KMS-11 (cell line): Measurements from ENCODE around the gene BMPER.

ENCODE experiments used
- H2AFZ ChIP-seq: fragments of 200-600 bp; sonication (generic); 2 replicates; pipeline ENCODE4 v1.6.1; 2016; ENCODE audit warnings: antibody characterized with exemption, mixed run types, low read depth
- H3K27ac ChIP-seq: fragments of 200-600 bp; sonication (generic); 2 replicates; pipeline ENCODE4 v1.6.1; 2016; ENCODE audit warnings: mild to moderate bottlenecking, mixed run types
- H3K27me3 ChIP-seq: fragments of 200-600 bp; sonication (generic); 2 replicates; pipeline ENCODE4 v1.6.1; 2017; ENCODE audit warnings: mild to moderate bottlenecking, low read depth, mixed run types, moderate library complexity; ENCODE audit not compliant: insufficient read depth
- H3K36me3 ChIP-seq: fragments of 200-600 bp; sonication (generic); 2 replicates; pipeline ENCODE4 v1.6.1; 2017; ENCODE audit warnings: mild to moderate bottlenecking, mixed run types; ENCODE audit not compliant: insufficient read depth
- H3K4me1 ChIP-seq: fragments of 200-600 bp; sonication (generic); 2 replicates; pipeline ENCODE4 v1.6.1; 2016; ENCODE audit warnings: mild to moderate bottlenecking, low read depth, mixed run types; ENCODE audit not compliant: poor library complexity, severe bottlenecking
- H3K4me2 ChIP-seq: fragments of 200-600 bp; sonication (generic); 2 replicates; pipeline ENCODE4 v1.7.0; 2016; ENCODE audit warnings: mild to moderate bottlenecking, mixed run types
- H3K4me3 ChIP-seq: fragments of 200-600 bp; sonication (generic); IDR thresholded peaks from 2 replicates; pipeline ENCODE4 v1.6.1; 2017; ENCODE audit warnings: low read depth, low read length, mixed read lengths; ENCODE audit not compliant: insufficient read depth
- H3K79me2 ChIP-seq: fragments of 200-600 bp; sonication (generic); 2 replicates; pipeline ENCODE4 v1.6.1; 2016; ENCODE audit warnings: low read depth, mixed run types; ENCODE audit not compliant: insufficient read depth
- H3K9ac ChIP-seq: fragments of 200-600 bp; sonication (generic); 2 replicates; pipeline ENCODE4 v1.6.1; 2016; ENCODE audit warnings: mild to moderate bottlenecking, mixed run types
- H4K20me1 ChIP-seq: fragments of 200-600 bp; sonication (generic); 2 replicates; pipeline ENCODE4 v1.6.1; 2016; ENCODE audit warnings: mild to moderate bottlenecking, mixed run types; ENCODE audit not compliant: insufficient read depth
- CTCF ChIP-seq: fragments of 200-600 bp; sonication (generic); conservative IDR thresholded peaks from 2 replicates; pipeline ENCODE4 v1.6.1; 2017; ENCODE audit warnings: low read depth, mild to moderate bottlenecking, antibody characterized with exemption, low read length, moderate library complexity, mixed read lengths

Gene BMPER

GRCh38 chr7:33904681-33905388 is 504 bp upstream of the BMPER start:
- H3K27me3 ChIP-seq = peaks cover 2% of the 10 kb centered on the region; the same call in 1 of the 2 replicates
- H2AFZ ChIP-seq = peak overlapping the region; percentile 98

GRCh38 chr7:33906697-33907096 is 1.4 kb downstream of the BMPER start:
- Histone ChIP-seq H3K4me1 (peaks cover 4% of the 10 kb centered on the region), H3K27ac (no peak overlapping the region), H3K4me2 (no peak overlapping the region), H2AFZ (no peak overlapping the region), H3K36me3 (no peaks in the 10 kb centered on the region), H3K4me3 (no peak overlapping the region), H3K9ac (no peak overlapping the region), H3K27me3 (peaks cover 2% of the 10 kb centered on the region; the same call in 1 of the 2 replicates), H3K79me2 (no peaks in the 10 kb centered on the region), H4K20me1 (no peaks in the 10 kb centered on the region)
- no peak for TF ChIP-seq CTCF

More at GRCh38 chr7:33904681-33905388, 504 bp upstream of the BMPER start:
- no peaks in the 10 kb centered on the region for H3K79me2 ChIP-seq
- no peaks in the 10 kb centered on the region for H3K36me3 ChIP-seq
- TF ChIP-seq CTCF = 0 out of 2 replicates have a peak, but pooled peaks have one; percentile 12
- no peaks in the 10 kb centered on the region for H4K20me1 ChIP-seq
- H3K27ac ChIP-seq = no peak overlapping the region
- H3K9ac ChIP-seq = peak overlapping the region; percentile 2; the same call in 1 of the 2 replicates
- peak overlapping the region; percentile 68 for H3K4me2 ChIP-seq
- H3K4me3 ChIP-seq = no peak overlapping the region
- peaks cover 4% of the 10 kb centered on the region for H3K4me1 ChIP-seq

- no peak for TF ChIP-seq CTCF
- no peak overlapping the region for H2AFZ ChIP-seq
- peaks cover 2% of the 10 kb centered on the region; the same call in 1 of the 2 replicates for H3K27me3 ChIP-seq
- H4K20me1 ChIP-seq = no peaks in the 10 kb centered on the region
- H3K4me1 ChIP-seq = peaks cover 4% of the 10 kb centered on the region
- H3K4me3 ChIP-seq = no peak overlapping the region
- no peaks in the 10 kb centered on the region for H3K79me2 ChIP-seq
- no peaks in the 10 kb centered on the region for H3K36me3 ChIP-seq
- H3K9ac ChIP-seq = no peak overlapping the region
- no peak overlapping the region for H3K4me2 ChIP-seq
- no peak overlapping the region for H3K27ac ChIP-seq
These were observed 2.3 kb downstream of the BMPER start for GRCh38 chr7:33907625-33908024.

GRCh38 chr7:33909318-33909717 is 4.0 kb downstream of the BMPER start:
- Histone ChIP-seq H3K27me3 (peaks cover 2% of the 10 kb centered on the region; the same call in 1 of the 2 replicates), H3K4me1 (peaks cover 4% of the 10 kb centered on the region), H3K4me3 (no peak overlapping the region), H3K27ac (no peak overlapping the region), H3K4me2 (no peak overlapping the region), H3K36me3 (no peaks in the 10 kb centered on the region), H4K20me1 (no peaks in the 10 kb centered on the region), H3K9ac (no peak overlapping the region), H2AFZ (no peak overlapping the region), H3K79me2 (no peaks in the 10 kb centered on the region)
- TF ChIP-seq CTCF = no peak
